Ectodermal cell (in vitro differentiated cells): ENCODE measurements around the gene KCNC2.
"Not testable (repeated sequence)": the region's sequence is repeated elsewhere in the genome, so short reads cannot be mapped to it uniquely, and the experiment has no call there.

Experiments used
- H3K27ac ChIP-seq: 2 replicates; pipeline ENCODE4 v1.7.0; 2013; ENCODE audit warnings: mild to moderate bottlenecking, low read depth, low read length; ENCODE audit not compliant: insufficient read depth, poor library complexity, severe bottlenecking
- H3K27me3 ChIP-seq: 2 replicates; pipeline ENCODE4 v1.7.0; 2013; ENCODE audit warnings: mild to moderate bottlenecking, low read length; ENCODE audit not compliant: insufficient read depth, control insufficient read depth, poor library complexity, severe bottlenecking
- H3K36me3 ChIP-seq: one replicate; pipeline ENCODE4 v1.7.0; 2013; ENCODE audit warnings: low read length; ENCODE audit not compliant: control insufficient read depth, insufficient read depth
- H3K4me1 ChIP-seq: one replicate; pipeline ENCODE4 v1.7.0; 2013; ENCODE audit warnings: low read length; ENCODE audit not compliant: control insufficient read depth, insufficient read depth
- H3K4me3 ChIP-seq: 2 replicates; pipeline ENCODE4 v1.7.0; 2013; ENCODE audit warnings: low read depth, low read length, control low read depth; ENCODE audit not compliant: insufficient read depth
- H3K9me3 ChIP-seq: 2 replicates; pipeline ENCODE4 v1.7.0; 2013; ENCODE audit warnings: mild to moderate bottlenecking, low read length, moderate library complexity; ENCODE audit not compliant: control insufficient read depth
- WGBS, 2 experiments: methylation state at CpG; one replicate each; pipeline ENCODE4 v1.1.7; 2013; ENCODE audit warnings: missing lambda C conversion rate in 2 of 2; 5-methylcytosine and 5-hydroxymethylcytosine counted together

The KCNC2 gene

DNA sequence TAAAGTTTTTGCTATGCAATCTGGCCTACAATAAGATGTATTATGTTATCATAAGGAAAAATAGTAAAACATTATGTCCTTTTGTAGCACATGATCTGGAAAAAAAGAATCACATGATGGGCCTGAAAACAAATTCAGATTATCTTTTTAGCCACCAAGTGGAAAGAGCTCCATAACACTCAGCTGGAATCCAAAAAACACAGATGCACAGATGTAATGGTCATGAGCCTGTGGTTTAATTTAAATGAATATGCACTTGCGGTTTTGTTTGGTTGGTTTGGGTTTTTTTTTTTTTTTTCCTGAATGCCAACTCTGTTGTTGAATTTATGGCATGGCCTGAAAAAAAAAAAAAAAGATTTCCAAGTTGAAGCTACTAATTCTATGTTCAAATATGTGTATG lies 4.1 kb downstream of the KCNC2 start:
- H3K27me3 ChIP-seq = peaks cover 49% of the 10 kb centered on the region
- H3K4me3 ChIP-seq = no peak overlapping the region
- peaks cover 11% of the 10 kb centered on the region for H3K4me1 ChIP-seq
- 97 to 100% methylated on average over 1 of the region's 1 CpG for WGBS, 2 experiments
- H3K36me3 ChIP-seq = no peaks in the 10 kb centered on the region
- no peaks in the 10 kb centered on the region for H3K9me3 ChIP-seq
- no peak overlapping the region for H3K27ac ChIP-seq

DNA sequence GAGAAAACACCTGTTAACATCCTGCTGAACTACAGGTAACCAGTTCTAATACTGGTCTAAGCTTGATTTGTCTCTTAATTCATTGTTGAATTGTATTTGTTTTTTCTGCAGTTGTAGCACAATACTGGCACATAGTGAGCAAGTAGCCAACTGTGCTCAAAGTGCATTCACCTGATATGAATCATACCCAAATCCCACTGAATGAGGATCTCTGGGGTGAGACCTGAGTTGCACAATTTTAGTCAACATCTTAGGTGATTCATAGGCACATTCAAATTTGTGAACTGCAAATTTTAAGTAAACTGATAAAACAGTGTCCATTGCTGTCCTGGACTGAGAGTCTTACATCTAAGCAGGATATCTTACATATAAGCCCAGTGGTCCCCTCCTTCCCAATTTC lies 12.8 kb downstream of the KCNC2 start:
- Histone ChIP-seq H3K4me3 (no peak overlapping the region), H3K27me3 (no peaks in the 10 kb centered on the region), H3K27ac (no peak overlapping the region), H3K9me3 (no peaks in the 10 kb centered on the region), H3K36me3 (no peaks in the 10 kb centered on the region), H3K4me1 (no peaks in the 10 kb centered on the region)

DNA sequence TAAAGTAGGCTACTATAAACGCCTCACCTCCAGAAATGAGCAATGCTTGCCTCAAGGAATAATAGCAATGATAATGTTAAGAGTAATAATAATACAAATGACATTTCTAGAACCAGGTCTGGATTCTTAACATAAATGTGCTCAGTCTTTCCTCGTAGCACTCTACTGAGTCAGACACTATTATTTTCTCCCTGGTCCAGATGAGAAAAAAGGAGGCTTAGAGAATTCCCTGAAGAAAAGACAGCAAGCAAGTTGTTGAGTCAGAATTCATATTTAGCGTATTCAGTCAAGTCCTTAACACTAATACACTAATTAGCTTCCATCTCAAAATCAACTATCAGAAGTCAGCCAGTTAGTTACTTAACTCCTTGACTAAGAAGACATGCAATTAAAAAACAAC lies 13.2 kb downstream of the KCNC2 start:
- 93 to 96% methylated on average over 2 of the region's 3 CpGs for WGBS, 2 experiments
- no peak overlapping the region for H3K27ac ChIP-seq
- no peaks in the 10 kb centered on the region for H3K9me3 ChIP-seq

DNA sequence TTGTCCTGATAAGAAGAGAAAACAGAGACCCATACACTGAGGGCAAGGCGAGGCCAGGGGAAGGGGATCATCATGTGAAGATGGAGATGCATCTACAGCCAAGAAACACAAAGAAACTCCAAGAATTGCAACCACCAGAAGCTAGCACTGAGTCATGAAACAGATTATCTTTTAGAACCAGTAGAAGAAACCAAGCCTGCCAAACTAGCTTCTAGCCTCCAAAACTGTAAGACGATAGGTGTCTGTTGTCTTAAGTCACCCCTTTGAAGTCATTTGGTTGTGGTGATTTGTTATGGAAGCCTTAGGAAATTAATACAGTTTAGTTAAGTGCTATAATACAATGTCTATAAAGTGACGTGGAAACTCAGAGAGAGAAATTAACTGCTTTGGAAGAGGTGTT lies 15.4 kb downstream of the KCNC2 start:
- no peaks in the 10 kb centered on the region for H3K36me3 ChIP-seq
- H3K27ac ChIP-seq = no peak overlapping the region
- H3K4me3 ChIP-seq = no peak overlapping the region
- H3K9me3 ChIP-seq = no peaks in the 10 kb centered on the region
- 90 to 93% methylated on average over 3 of the region's 3 CpGs for WGBS, 2 experiments
- no peaks in the 10 kb centered on the region for H3K27me3 ChIP-seq
- no peaks in the 10 kb centered on the region for H3K4me1 ChIP-seq

More for the DNA sequence above, 13.2 kb downstream of the KCNC2 start:
- no peaks in the 10 kb centered on the region for H3K27me3 ChIP-seq
- no peak overlapping the region for H3K4me3 ChIP-seq
- H3K36me3 ChIP-seq = no peaks in the 10 kb centered on the region
- H3K4me1 ChIP-seq = no peaks in the 10 kb centered on the region

DNA sequence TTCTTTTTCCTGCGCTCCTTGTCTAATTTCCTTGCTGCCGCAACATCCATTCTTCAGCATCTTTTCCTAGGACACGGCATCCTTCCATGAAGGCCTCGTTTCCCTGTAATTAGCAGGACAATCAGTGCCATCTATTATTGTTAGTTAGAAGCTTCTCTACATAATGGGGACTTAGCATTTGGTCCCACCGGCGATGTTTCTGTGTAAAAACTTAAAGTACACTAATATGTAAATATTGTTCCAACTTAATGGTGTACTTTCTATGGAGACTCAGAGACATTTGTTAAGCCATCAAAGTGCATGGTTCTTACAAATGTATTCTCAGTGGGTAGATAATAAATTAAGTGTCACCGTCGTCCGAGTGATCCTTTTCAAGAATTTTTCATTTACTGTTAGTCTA lies 17.4 kb downstream of the KCNC2 start:
- no peaks in the 10 kb centered on the region for H3K4me1 ChIP-seq
- no peaks in the 10 kb centered on the region for H3K27me3 ChIP-seq
- no peaks in the 10 kb centered on the region for H3K36me3 ChIP-seq
- H3K9me3 ChIP-seq = no peaks in the 10 kb centered on the region
- H3K27ac ChIP-seq = no peak overlapping the region
- 88 to 90% methylated on average over 9 of the region's 9 CpGs for WGBS, 2 experiments
- H3K4me3 ChIP-seq = no peak overlapping the region

DNA sequence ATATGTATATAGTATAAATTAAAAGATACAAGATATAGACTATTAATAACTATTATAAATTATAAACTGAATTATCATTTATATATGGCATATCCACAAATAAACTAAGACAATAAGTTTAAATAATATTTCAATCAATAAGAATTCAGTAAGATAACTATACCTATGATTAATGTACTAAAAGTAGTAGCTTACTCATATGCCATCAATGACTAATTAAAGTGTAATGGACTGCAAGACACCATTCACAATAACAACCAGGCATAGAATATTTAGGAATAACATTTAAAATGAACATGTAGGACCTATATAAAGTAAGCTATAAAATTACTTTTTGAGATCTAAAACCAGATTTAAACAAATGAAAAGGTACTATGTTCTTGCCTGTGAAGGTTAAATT lies 18.8 kb downstream of the KCNC2 start:
- Histone ChIP-seq H3K27me3 (no peaks in the 10 kb centered on the region), H3K9me3 (no peaks in the 10 kb centered on the region), H3K36me3 (no peaks in the 10 kb centered on the region), H3K27ac (no peak overlapping the region), H3K4me3 (no peak overlapping the region), H3K4me1 (no peaks in the 10 kb centered on the region)

DNA sequence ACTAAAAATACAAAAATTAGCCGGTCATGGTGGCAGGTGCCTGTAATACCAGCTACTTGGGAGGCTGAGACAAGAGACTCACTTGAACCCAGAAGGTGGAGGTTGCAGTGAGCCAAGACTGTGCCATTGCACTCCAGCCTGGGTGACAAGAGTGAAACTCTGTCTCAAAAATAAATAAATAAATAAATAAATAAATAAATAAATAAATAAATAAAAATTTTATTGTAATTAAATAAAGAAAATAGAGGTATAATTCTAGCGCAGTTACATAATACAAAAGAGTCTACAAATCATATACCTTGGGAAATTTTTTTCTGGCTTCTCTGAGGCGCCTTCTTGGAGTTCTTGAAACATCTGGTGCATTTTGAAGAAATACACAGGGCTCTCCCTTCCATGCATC lies 23.8 kb downstream of the KCNC2 start:
- not testable (repeated sequence) for H3K27me3 ChIP-seq, H3K27ac ChIP-seq, H3K4me3 ChIP-seq, H3K36me3 ChIP-seq, H3K9me3 ChIP-seq, H3K4me1 ChIP-seq
- 93 to 97% methylated on average over 2 to 3 of the region's 3 CpGs for WGBS, 2 experiments

DNA sequence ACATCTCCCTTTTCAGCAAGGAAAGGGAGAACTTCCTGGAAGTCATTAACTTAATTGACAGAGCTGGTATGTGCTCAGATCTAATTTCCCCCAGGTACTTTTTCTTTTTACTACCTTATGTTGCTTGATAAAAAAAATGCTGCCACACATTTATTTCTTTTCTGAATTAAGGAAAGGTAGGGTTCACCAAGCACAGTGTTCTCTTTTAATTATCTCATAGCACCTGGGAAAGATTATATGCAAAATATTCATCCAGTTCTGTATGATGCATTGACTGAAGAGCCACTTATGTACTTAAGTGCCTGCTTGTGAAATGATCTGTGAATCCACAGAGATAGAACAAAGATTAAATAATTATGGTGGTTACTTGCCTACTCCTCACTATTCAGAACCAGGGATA lies 25.1 kb downstream of the KCNC2 start:
- no peaks in the 10 kb centered on the region for H3K4me1 ChIP-seq
- H3K27ac ChIP-seq = no peak overlapping the region
- H3K4me3 ChIP-seq = no peak overlapping the region
- no peaks in the 10 kb centered on the region for H3K36me3 ChIP-seq
- H3K27me3 ChIP-seq = no peaks in the 10 kb centered on the region
- H3K9me3 ChIP-seq = no peaks in the 10 kb centered on the region

DNA sequence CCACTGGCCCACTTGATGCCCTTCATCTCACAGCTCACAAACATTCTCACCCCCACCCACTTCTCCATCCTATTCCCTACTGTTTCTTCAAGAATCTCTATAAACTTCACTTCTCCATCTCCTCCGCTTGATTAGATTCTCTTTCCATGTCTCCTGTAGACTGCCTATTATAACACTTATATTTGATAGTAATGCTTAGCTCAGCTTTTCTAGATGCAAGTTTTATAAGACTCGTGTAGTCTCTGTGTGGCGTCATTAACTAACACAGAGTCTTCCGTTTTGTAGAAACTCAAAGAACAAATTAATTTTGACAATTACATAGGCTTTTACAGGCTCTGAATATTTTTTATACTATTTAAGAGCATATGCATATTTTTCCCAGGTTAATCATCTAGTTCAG lies 25.7 kb downstream of the KCNC2 start:
- H3K4me1 ChIP-seq = no peaks in the 10 kb centered on the region
- H3K27me3 ChIP-seq = no peaks in the 10 kb centered on the region
- 89 to 97% methylated on average over 3 to 4 of the region's 4 CpGs for WGBS, 2 experiments
- no peak overlapping the region for H3K4me3 ChIP-seq
- H3K9me3 ChIP-seq = no peaks in the 10 kb centered on the region
- H3K36me3 ChIP-seq = no peaks in the 10 kb centered on the region
- H3K27ac ChIP-seq = no peak overlapping the region

DNA sequence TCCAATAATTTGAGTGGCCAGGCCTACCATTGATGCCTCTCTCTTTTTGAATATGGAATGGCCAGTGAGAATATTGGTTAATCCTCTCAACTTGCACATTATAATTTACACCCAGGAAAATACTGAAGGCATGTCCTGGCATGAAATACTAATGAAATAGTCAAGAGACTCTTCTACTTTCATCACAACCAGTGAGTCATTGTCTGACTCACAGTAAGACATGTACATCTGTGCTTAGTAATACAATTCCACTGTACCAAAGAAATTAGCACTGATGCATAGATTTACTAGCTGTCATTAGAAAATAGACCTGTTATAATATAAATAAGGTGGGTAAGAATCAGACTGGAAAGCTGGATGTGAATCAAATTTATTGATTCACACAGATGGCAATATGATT lies 31.6 kb downstream of the KCNC2 start:
- Histone ChIP-seq H3K27me3 (no peaks in the 10 kb centered on the region), H3K36me3 (no peaks in the 10 kb centered on the region), H3K9me3 (no peaks in the 10 kb centered on the region), H3K27ac (no peak overlapping the region), H3K4me1 (no peaks in the 10 kb centered on the region), H3K4me3 (no peak overlapping the region)

DNA sequence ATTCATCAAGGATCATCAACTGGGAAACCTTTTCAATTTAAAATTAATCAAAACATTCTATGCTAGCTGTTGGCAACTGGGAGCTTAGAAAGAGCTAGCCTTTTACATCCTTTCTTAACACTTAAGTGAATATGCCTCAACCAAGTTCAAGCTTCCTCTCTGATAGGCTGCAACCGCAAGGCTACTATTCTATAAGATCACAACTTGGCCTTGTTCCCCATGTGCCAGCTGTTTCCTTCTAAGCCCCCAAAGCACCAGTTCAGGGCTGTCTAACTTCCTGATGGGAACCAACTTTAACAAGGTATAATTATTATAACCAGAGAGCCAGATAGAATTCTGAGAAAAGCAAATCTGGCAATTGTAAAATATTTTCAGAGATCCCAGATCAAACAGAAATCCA lies 37.0 kb downstream of the KCNC2 start:
- Histone ChIP-seq H3K36me3 (no peaks in the 10 kb centered on the region), H3K27me3 (no peaks in the 10 kb centered on the region), H3K27ac (no peak overlapping the region), H3K4me3 (no peak overlapping the region), H3K4me1 (no peaks in the 10 kb centered on the region), H3K9me3 (no peaks in the 10 kb centered on the region)
- 96 to 100% methylated on average over 1 of the region's 1 CpG for WGBS, 2 experiments
